RWPE1 (cell line): ENCODE measurements around the gene PHLDA2.

Experiments used
- CTCF ChIA-PET: fragments of 350-600 bp; sonication (Branson Sonifier 250); formaldehyde crosslinking; extraction: SDS; loops from one replicate; lab custom pipeline; 2021; lab: Yijun Ruan, JAX
- POLR2A ChIA-PET: fragments of 400-600 bp; formaldehyde crosslinking; extraction: SDS; loops from one replicate; lab custom pipeline; 2020; ENCODE audit warnings: antibody characterized with exemption; ENCODE audit not compliant: low non-redundant PET; lab: Yijun Ruan, JAX
- DNase-seq: peaks from one replicate; pipeline ENCODE4 v3.0.0; 2012; ENCODE audit warnings: low spot score
- H3K27ac ChIP-seq: fragments of 450-650 bp; 2 replicates; pipeline ENCODE4 v1.5.1; 2017
- TF ChIP-seq, protein P1 (sequence below): fragments of 450-650 bp; conservative IDR thresholded peaks from 2 replicates; pipeline ENCODE4 v1.5.1; 2017; ENCODE audit warnings: low read depth, mild to moderate bottlenecking

The PHLDA2 gene

DNA sequence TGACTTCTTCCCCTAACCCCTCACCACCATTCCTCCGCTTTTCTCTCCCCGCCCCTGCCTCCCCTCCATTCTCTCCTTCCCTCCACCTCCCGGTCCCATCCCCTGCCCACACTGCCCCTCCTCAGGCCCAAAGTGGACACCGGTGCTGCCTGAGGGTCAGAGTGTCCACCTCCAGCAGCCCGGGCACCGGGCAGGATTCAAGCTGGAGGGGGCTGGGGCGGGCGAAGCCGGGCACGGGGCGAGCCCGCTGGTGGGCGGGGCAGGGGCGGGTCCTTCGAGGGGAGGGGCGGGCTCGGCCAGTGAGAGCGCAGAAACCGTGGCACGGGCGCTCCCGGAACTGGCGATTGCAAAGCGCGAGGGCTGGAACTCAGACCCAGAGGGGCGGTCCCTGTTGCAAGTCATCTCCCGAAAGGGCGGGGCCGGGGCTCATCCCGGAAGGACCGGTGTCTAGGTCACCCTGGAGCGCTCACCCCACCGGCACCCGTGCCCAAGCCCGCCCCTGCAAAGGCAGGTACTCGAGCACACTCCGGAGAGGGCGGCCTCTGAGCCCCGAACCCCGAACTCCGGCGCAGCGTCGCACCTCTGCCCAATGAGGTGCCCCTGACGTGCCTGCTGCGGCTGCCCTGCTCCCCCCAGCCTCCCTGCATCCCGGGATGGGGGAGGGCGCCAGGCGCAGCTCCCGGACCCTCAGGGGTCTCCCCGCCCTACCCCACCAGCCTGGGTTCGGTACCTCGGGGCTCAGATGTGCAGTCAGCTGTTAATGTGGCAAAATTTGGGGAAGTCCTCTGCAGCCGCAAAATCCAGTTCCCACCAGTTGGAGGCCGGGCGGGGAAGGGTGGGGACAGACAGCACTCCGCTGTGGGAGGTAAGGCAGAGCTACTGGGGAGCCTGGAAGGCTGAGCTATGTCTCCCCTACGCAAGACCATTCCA is 27.1 kb downstream of the PHLDA2 start:
- H3K27ac ChIP-seq, result peak overlapping the region; percentile 94
- TF ChIP-seq, protein P1, sequence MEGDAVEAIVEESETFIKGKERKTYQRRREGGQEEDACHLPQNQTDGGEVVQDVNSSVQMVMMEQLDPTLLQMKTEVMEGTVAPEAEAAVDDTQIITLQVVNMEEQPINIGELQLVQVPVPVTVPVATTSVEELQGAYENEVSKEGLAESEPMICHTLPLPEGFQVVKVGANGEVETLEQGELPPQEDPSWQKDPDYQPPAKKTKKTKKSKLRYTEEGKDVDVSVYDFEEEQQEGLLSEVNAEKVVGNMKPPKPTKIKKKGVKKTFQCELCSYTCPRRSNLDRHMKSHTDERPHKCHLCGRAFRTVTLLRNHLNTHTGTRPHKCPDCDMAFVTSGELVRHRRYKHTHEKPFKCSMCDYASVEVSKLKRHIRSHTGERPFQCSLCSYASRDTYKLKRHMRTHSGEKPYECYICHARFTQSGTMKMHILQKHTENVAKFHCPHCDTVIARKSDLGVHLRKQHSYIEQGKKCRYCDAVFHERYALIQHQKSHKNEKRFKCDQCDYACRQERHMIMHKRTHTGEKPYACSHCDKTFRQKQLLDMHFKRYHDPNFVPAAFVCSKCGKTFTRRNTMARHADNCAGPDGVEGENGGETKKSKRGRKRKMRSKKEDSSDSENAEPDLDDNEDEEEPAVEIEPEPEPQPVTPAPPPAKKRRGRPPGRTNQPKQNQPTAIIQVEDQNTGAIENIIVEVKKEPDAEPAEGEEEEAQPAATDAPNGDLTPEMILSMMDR, result no peak
- POLR2A ChIA-PET, result interaction anchor here (0.5 to 2.1 kb wide), 8 partner anchors 9 to 369 kb away, joined by 3 to 6 read pairs (median 4); partner anchors contain the start of gene KCNQ1OT1
- CTCF ChIA-PET, result interaction anchor here (0.6 to 1.8 kb wide), 7 partner anchors 9 to 698 kb away, joined by 3 to 7 read pairs (median 4); no protein-coding TSS in a partner anchor
- DNase-seq, result peak; percentile 92

DNA sequence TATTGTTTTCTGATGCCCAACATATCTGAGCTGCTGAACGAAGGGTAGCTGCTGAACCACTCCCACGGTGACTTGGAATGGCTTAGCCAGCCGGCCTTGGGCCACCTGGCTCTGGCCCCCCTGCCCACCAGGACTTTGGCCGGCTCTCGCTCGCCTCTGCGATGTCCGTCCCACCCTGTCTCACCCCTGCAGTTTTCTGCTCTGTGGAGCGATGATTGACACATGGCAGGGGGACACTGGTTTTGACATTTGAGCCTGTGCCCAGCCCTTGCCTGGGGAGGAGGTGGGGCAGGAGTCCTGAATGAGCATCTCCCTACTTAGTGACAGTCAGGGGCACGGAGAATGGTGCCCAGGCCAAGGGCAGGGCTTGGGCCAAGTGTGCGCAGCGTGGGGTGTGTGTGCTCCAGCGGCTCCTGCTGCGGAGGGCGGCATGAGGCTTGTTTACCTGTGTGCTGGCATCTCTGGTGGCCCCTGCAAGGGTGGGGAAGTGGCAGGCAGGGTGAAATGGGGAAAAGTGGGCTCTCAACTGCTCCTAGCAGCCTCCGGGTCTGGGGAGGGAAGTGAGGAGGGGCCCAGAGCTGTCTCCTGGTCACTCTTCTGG is 27.9 kb downstream of the PHLDA2 start:
- TF ChIP-seq, protein P1, result no peak
- POLR2A ChIA-PET, result interaction anchor here (0.6 to 0.8 kb wide), 2 partner anchors 23 to 181 kb away, joined by 3 to 4 read pairs; no protein-coding TSS in a partner anchor

DNA sequence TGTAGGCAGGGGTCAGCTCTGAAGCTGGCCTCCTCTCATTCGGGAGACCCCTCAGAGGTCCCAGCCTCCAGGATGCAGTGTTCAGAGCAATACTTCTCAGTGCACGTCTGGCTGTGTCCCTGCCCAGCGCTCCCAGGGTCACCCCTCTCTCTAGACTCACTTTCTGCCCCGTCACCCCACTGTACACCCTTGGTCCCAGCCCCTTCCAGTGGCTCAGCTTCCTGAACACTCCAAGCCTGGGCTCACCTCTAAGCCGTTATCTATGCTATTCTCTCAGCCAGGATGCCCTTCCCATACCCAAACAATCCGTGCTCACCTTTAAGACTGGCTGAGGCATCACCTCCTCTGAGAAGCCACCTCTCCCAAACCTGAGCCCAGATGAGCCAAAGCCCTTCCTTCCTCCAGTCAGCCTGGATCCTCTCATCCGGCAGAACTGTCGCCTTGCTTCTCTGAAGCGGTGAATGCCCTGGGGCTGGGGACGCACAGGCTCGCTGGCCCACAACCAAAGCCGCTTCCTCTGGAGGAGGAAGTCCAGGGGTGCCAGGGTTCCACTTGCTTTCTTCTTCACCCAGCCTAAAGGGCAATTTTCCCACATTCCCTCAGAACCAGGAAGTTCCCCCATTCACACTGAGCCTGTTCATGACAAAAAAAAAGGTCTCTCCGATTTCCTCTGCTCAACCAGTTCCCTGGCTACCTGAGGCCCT is 30.0 kb downstream of the PHLDA2 start:
- TF ChIP-seq, protein P1, result no peak
- POLR2A ChIA-PET, result no interaction called here
- CTCF ChIA-PET, result interaction anchor here (0.7 to 2.1 kb wide), 3 partner anchors 11 to 366 kb away, joined by 3 to 10 read pairs (median 5); no protein-coding TSS in a partner anchor
- DNase-seq, result no peak
- H3K27ac ChIP-seq, result peak overlapping the region; percentile 94

More for the DNA sequence above, 27.9 kb downstream of the PHLDA2 start:
- H3K27ac ChIP-seq, result peak overlapping the region; percentile 94
- DNase-seq, result no peak
- CTCF ChIA-PET, result interaction anchor here (0.6 to 1.0 kb wide), 3 partner anchors 9 to 697 kb away, joined by 3 to 5 read pairs (median 4); no protein-coding TSS in a partner anchor

DNA sequence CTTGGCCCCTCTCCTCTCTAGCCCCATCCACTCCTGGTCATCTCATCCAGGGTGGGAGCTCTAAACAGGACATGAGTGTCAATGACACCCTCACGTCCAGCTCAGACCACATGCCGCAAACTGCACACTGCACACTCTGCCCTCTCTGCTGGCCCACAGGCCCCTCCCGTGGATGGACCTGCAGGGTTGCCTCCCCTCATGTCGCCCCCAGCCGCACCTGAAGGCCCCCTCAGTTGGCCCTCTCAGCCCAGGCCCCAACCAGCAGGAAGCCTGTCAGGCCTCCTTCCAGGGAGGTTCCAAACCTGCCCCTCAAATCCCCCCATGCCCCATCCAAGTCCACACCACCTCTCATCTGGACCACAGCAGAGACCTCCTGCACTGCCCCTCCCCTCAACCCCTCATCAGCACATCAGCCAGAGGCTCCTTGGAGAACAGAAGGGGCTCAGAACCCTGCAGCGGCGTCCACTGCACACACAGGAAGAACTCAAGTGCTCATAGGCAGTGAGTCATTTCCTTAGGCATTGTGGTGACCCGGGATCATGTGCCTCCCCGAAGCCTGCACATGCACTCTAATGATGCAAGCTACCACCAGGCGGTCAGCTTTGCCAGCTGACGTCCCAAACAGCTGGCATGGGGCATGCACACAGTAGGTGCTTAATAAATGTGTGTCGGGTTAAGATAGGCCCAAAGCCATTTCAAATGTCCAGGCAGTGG is 30.7 kb downstream of the PHLDA2 start:
- POLR2A ChIA-PET, result no interaction called here
- peak; percentile 82 for DNase-seq
- peak overlapping the region; percentile 94 for H3K27ac ChIP-seq
- CTCF ChIA-PET, result interaction anchor here (0.5 to 2.1 kb wide), 4 partner anchors 11 to 1091 kb away, joined by 3 to 10 read pairs (median 4); no protein-coding TSS in a partner anchor
- TF ChIP-seq, protein P1, result no peak

DNA sequence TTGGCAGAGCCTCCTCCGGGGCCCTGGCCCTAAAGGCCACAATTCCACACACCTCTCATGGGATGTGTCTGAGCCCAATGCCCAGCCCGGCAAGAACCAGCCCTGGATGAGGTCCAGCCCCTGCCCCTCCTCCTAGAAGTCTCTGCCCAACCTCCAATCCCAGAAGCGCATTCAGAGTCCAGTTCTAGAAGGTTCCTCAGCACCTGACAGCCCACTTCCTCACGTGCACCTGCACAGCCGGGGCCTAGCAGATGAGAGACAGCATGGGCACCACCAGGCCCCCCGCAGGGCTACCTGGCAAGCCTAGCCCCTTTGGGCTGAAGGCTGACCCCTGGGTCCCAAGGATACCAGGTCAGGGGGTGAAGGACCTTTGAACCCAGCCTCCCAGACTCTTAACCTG is 32.2 kb downstream of the PHLDA2 start:
- TF ChIP-seq, protein P1, result no peak
- no peak for DNase-seq
- H3K27ac ChIP-seq, result peak overlapping the region; percentile 94
- POLR2A ChIA-PET, result no interaction called here
- CTCF ChIA-PET, result interaction anchor here (0.8 kb wide), 1 partner anchor 12 kb away, joined by 5 read pairs; the partner anchor contains the start of gene CDKN1C
